Measurements from ENCODE around the gene MSL1.
A peak's percentile ranks its signal among the peaks of the same experiment; 100 is the strongest.

DNA sequence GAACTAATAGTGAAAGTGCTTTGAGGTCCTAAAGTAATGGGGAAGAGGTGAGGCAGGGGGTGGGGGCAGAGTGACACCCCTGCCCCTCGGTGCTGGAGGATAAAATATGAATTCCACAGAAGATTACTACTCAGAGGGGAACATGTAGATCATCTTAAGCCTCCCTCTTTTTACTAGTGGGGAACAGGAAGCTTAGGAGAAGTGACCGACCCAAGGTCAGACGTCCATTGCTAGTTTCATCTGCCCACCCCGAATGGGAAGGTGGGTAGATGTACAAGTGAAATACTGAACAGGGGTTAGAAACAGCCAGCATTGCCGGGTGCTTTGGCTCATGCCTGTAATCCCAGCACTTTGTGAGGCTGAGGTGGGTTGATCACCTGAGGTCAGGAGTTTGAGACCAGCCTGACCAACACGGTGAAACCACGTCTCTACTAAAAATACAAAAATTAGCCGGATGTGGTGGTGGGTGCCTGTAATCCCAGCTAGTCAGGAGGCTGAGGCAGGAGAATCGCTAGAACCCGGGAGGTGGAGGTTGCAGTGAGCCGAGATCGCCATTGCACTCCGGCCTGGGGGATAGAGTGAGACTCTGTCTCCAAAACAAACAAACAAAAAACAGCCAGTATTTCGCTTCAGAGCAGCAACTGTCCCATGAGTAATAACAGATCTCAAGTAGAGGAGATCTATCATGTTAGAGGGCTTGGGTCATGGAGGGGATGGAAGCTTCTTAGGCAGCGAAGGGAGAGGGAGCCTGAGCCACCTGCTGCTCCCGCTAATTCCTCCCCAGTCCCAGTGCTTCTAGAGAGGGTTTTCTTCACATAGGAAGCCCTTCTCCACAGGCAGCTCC, 20.2 kb upstream of the MSL1 start:
- TF ChIP-seq CTCF (tag by site-specific recombination; IDR thresholded peaks at IDR 0.05) (no peak), ZBTB7A (tag by site-specific recombination; IDR thresholded peaks at IDR 0.05; ENCODE audit: low read depth) (peak; percentile 15; the same call in 1 of the 2 replicates)
- TF ChIP-seq, protein P1, sequence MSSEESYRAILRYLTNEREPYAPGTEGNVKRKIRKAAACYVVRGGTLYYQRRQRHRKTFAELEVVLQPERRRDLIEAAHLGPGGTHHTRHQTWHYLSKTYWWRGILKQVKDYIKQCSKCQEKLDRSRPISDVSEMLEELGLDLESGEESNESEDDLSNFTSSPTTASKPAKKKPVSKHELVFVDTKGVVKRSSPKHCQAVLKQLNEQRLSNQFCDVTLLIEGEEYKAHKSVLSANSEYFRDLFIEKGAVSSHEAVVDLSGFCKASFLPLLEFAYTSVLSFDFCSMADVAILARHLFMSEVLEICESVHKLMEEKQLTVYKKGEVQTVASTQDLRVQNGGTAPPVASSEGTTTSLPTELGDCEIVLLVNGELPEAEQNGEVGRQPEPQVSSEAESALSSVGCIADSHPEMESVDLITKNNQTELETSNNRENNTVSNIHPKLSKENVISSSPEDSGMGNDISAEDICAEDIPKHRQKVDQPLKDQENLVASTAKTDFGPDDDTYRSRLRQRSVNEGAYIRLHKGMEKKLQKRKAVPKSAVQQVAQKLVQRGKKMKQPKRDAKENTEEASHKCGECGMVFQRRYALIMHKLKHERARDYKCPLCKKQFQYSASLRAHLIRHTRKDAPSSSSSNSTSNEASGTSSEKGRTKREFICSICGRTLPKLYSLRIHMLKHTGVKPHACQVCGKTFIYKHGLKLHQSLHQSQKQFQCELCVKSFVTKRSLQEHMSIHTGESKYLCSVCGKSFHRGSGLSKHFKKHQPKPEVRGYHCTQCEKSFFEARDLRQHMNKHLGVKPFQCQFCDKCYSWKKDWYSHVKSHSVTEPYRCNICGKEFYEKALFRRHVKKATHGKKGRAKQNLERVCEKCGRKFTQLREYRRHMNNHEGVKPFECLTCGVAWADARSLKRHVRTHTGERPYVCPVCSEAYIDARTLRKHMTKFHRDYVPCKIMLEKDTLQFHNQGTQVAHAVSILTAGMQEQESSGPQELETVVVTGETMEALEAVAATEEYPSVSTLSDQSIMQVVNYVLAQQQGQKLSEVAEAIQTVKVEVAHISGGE (tag by site-specific recombination; conservative IDR thresholded peaks at IDR 0.05; ENCODE audit: low read depth), result no peak

Data from HEK293 (cell line).